ENCODE measurements around the gene ANO2.

DNA sequence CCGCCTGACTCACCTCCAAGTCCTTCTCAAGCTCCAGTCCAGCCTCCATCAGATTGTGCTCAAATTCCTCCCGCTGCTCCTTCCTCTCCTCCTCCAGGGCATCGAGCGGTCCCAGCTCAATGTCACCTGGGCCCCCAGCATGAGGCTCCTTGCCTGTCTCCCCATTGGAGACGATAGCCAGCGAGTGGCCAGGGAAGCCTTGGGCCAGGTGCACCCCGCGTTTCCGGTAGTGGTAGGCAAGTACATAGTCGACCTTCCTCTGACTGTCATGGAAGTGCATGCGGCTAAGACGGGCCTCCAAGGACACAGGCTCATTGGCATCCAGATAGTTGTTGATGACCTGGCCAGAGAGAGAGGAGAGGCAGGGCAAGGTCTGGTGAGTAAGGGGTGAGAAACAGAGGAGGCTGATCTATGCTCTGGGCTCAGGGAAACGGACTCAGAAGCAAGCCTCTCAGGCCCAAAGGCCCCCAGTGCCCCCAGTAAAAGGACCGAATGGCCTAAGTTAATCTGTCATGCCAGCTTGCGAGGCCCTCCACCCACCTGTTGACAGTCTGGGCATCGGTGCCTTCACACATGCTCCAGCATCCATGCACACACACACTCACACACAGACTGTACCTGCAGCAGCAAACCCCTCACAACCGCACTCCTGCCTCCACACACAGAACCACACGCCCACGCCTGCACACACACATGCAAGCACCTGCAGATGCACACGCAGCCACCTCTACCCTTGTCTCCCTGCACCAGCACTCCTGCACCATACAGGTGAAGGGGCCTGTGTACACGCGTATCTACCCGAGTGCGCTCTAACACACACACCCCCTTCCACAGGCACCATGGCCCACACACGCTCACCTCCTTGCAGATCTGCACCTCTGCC is 23.8 kb downstream of the ANO2 start:
- TF ChIP-seq, protein P1, sequence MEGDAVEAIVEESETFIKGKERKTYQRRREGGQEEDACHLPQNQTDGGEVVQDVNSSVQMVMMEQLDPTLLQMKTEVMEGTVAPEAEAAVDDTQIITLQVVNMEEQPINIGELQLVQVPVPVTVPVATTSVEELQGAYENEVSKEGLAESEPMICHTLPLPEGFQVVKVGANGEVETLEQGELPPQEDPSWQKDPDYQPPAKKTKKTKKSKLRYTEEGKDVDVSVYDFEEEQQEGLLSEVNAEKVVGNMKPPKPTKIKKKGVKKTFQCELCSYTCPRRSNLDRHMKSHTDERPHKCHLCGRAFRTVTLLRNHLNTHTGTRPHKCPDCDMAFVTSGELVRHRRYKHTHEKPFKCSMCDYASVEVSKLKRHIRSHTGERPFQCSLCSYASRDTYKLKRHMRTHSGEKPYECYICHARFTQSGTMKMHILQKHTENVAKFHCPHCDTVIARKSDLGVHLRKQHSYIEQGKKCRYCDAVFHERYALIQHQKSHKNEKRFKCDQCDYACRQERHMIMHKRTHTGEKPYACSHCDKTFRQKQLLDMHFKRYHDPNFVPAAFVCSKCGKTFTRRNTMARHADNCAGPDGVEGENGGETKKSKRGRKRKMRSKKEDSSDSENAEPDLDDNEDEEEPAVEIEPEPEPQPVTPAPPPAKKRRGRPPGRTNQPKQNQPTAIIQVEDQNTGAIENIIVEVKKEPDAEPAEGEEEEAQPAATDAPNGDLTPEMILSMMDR (IDR thresholded peaks at IDR 0.05 in 4 of 5, conservative IDR thresholded peaks at IDR 0.05 in 1 of 5) = no peak
- TF ChIP-seq POLR2A (IDR thresholded peaks at IDR 0.05) = no peak
